HG03469 (cell line): ENCODE results near the gene SNCG.
"Not testable (repeated sequence)": the region's sequence is repeated elsewhere in the genome, so short reads cannot be mapped to it uniquely, and the experiment has no call there.

ENCODE experiments used
- ATAC-seq: cut with Tn5 transposase; IDR thresholded peaks from one replicate; pipeline ENCODE4 v1.9.1; 2021; ENCODE audit warnings: mild to moderate bottlenecking, moderate library complexity, moderate number of reproducible peaks; ENCODE audit not compliant: unreplicated experiment

SNCG gene

GRCh38 chr10:86944907-86945306 lies 13.5 kb upstream of the SNCG start:
- ATAC-seq: no peak

- ATAC-seq: no peak
Observed at GRCh38 chr10:86945361-86946212, 12.8 kb upstream of the SNCG start.

- no peak for ATAC-seq
Observed at GRCh38 chr10:86946213-86947155, 11.9 kb upstream of the SNCG start.

GRCh38 chr10:86947806-86948205 lies 10.6 kb upstream of the SNCG start:
- not testable (repeated sequence) for ATAC-seq

- ATAC-seq: no peak
Observed at GRCh38 chr10:86950349-86950748, 8.1 kb upstream of the SNCG start.

GRCh38 chr10:86951184-86951761 lies 7.1 kb upstream of the SNCG start:
- ATAC-seq: no peak

GRCh38 chr10:86952106-86952505 lies 6.3 kb upstream of the SNCG start:
- ATAC-seq: no peak

- not testable (repeated sequence) for ATAC-seq
Observed at GRCh38 chr10:86952697-86953096, 5.7 kb upstream of the SNCG start.

- no peak for ATAC-seq
Observed at GRCh38 chr10:86953747-86954680, 4.4 kb upstream of the SNCG start.

GRCh38 chr10:86954681-86955500 lies 3.5 kb upstream of the SNCG start:
- ATAC-seq: no peak

GRCh38 chr10:86955501-86956194 lies 2.8 kb upstream of the SNCG start:
- no peak for ATAC-seq

- ATAC-seq: no peak
Observed at GRCh38 chr10:86956195-86956847, 2.1 kb upstream of the SNCG start.

- no peak for ATAC-seq
Observed at GRCh38 chr10:86956848-86957448, 1.5 kb upstream of the SNCG start.

- ATAC-seq: no peak
Observed at GRCh38 chr10:86957471-86958115, 806 bp upstream of the SNCG start, which contains the start of gene MMRN2. Gene MMRN2 (minus strand): TSS chr10:86957615. CDS start chr10:86957541, 74 bp downstream.

GRCh38 chr10:86958901-86959736 lies 720 bp downstream of the SNCG start:
- ATAC-seq: no peak

GRCh38 chr10:86959737-86960002 lies 1.3 kb downstream of the SNCG start:
- ATAC-seq: no peak
